HS-5 (cell line): ENCODE data around the gene S100A16.
"Not testable (repeated sequence)": the region's sequence is repeated elsewhere in the genome, so short reads cannot be mapped to it uniquely, and the experiment has no call there.

Experiments used
- DNase-seq: peaks from one replicate; pipeline ENCODE4 v3.0.0-alpha.2; 2012; ENCODE audit warnings: low read depth

The S100A16 gene

DNA sequence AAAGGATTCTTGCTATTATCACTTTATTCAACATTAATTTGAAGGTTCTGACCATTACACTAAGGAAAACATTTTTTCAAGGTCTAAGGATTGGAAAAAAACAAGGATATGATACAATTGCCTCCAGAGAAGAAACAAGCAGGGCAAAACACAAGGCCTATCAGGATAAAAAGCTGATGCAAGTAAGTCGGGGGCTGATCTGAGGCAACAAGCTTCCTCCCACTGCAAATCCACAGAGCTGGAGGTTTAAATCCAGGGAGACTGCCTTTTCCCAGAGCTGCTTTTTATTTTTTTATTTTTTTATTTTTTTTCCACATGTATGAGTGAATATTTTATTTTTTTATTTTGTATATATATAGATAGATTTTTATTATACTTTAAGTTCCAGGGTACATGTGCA lies 27.9 kb downstream of the S100A16 start:
- DNase-seq: no peak

DNA sequence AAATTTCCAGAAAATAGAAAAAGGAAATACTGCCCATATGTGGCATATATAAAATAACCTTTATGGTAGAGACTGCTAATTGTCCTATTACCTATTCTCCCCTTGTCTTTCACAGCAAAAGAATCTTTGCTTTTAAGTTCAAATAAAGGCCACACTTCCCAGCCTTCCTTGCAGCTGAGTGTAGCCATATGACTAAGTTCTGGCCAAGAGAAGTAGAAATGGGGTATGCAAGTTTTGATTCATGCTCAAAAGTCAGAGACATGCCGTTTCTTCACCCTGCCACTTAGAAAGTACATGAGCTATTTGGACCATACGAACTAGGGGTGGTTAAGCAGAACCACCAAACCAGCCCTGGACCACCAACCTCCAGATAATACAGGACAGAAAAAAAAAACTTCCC lies 29.0 kb downstream of the S100A16 start:
- no peak for DNase-seq

DNA sequence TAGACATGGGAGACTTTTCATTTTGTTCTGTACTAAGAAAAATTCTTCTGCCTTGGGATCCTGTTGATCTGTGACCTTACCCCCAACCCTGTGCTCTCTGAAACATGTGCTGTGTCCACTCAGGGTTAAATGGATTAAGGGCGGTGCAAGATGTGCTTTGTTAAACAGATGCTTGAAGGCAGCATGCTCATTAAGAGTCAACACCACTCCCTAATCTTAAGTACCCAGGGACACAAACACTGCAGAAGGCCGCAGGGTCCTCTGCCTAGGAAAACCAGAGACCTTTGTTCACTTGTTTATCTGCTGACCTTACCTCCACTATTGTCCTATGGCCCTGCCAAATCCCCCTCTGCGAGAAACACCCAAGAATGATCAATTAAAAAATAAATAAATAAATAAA lies 29.4 kb downstream of the S100A16 start:
- DNase-seq: not testable (repeated sequence)

DNA sequence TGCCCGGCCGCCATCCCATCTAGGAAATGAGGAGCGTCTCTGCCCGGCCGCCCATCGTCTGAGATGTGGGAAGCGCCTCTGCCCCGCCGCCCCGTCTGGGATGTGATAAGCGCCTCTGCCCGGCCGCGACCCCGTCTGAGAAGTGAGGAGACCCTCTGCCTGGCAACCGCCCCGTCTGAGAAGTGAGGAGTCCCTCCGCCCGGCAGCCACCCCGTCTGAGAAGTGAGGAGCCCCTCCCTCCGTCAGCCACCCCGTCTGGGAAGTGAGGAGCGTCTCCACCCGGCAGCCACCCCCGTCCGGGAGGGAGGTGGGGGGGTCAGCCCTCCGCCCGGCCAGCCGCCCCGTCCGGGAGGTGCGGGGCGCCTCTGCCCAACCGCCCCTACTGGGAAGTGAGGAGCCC lies 30.1 kb downstream of the S100A16 start:
- DNase-seq: not testable (repeated sequence)

DNA sequence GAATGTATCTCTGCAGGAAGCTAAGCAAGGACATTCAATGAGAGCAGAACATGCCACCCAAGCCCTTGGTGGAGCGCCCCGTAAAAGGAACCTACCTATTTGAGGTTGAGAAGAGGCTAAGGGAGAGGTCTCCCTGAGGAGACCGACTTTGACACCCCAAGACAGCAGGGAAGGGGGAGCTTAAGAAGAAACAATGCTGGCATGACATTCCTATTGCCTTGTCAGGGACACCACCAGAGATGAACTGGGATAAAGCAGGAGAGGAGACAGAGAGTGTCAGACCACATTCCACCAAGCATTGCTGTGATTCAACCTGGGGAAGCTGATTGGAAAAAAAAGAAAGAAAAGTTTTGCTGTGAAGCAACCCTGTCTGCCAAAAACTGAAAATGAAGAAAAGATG lies 34.0 kb downstream of the S100A16 start:
- no peak for DNase-seq

DNA sequence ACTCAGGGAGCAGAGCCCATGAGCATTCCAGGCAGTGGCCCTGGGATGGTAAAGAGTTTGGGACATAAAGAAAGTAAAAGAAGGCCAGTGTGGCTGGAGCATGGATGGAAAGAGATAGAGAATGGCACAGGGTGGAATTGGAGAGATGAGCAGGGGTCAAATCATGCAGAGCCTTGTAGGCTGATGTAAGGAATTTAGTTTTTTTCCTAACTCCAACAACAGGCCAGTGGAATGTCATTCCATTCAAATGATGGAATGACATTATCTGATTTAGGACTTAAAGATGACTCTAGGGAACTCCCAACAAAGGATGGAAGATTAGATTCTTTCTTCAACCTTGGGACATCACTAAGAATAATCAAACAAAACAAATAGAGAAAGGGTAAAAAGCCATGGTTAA lies 34.4 kb downstream of the S100A16 start:
- peak; percentile 35 for DNase-seq

DNA sequence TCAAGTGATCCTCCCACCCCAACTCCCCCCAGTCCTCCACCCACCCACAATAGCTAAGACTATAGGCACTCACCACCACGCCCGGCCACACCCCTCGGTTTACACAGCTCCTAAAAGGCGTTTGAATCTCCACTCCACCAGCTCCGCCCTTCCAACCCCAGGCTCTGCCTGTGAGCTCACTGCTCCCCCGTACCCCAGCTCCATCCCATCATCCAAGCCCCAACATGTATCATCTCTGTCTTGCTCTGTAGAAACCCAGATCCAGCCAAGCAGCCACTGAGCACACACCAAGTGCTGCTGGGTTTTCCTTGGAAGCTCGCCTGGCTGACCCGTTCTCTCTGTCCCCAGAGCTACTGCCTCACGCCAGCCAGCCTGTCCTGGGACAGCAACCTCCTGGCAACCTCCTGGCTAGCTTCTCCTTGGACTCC lies 35.3 kb downstream of the S100A16 start:
- DNase-seq: no peak

DNA sequence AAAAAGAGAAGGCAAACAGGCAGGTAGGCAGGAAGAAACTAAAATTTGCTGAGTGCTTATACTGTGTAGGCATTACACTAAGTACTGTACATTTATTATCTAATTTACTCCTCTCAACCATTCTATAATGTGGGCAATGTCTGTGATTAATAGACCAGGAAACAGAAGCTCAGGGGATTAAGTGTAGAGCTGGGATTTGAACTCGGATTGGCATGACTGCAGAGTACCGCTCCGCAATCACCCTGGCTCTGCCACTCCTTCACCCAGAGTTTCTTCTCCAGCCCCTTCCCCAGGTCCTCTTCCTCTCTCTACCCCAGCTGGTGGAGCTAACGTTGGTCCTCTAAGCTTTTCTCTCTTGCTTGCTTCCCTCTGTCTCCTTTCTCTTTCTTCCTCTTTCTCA lies 35.8 kb downstream of the S100A16 start:
- DNase-seq: no peak

DNA sequence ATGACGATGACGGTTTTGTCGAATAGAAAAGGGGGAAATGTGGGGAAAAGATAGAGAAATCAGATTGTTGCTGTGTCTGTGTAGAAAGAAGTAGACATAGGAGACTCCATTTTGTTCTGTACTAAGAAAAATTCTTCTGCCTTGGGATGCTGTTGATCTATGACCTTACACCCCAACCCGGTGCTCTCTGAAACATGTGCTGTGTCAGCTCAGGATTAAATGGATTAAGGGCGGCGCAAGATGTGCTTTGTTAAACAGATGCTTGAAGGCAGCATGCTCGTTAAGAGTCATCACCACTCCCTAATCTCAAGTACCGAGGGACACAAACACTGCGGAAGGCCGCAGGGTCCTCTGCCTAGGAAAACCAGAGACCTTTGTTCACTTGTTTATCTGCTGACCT lies 37.4 kb downstream of the S100A16 start:
- DNase-seq: not testable (repeated sequence)

DNA sequence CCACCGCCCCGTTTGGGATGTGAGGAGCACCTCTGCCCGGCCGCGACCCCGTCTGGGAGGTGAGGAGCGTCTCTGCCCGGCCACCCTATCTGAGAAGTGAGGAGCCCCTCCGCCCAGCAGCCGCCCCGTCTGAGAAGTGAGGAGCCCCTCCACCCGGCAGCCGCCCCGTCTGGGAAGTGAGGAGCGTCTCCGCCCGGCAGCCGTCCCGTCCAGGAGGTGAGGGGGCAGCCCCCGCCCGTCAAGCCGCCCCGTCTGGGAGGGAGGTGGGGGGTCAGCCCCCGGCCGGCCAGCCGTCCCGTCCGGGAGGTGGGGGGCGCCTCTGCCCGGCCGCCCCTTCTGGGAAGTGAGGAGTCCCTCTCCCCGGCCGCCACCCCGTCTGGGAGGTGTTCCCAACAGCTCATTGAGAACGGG lies 37.9 kb downstream of the S100A16 start:
- DNase-seq: not testable (repeated sequence)

DNA sequence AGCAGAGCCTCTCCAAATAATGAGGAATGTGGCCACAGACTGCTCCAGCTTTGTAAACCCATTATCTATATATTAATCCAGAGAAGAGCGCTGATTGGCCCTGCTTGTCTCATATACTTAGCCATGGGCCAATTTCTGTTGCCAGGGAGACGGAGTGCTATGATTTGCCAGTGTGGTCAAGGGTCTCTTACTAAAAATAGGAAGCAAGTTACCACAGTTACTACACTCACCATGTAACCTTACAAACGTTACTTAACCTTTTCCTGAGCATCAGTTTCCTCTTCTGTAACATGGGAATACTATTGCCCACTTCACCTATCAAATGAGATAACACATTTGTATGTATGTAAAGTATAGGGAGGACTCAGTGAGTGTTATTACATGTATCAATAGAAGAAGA lies 39.6 kb downstream of the S100A16 start:
- no peak for DNase-seq

DNA sequence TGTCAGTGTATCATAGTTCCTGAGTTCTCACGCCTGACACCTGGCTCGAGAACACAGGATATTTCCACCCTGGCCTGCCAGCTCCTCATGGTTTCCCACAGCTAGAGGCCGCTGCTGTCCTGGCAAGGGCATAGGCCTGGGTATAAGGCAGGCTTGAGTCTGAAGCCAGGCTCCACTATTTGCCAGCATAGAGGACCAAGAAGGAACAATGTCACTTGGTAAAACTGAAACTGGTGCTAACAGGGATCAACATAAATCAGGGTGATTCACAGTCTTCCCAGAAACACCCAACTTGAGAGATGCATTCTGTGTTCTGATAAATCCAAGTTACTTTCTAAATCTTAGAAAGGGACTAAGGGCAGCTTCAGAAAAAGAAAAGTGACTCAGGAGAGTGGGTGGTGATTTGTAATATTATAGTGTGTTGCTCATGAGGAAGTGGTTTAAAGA lies 40.3 kb downstream of the S100A16 start:
- DNase-seq: peak; percentile 88

DNA sequence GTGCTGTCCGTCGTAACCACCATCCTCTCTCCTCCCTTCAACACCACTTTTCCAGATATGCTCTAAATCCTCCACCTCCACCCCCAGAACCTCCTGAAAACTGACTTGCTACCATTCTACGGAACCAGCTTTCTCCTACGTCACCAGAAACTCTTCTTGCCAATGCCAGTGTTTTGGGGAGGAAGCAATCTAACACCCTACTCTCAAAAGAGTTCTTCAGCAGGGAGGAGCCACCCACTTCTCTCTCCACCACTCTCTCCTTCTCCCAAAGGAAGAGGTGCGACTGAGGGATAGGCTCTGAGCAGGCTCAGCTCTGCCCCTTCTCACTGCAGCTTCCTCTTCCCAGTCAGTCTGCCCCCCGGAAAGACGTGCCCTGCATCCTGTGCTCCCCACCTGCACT lies 41.2 kb downstream of the S100A16 start:
- no peak for DNase-seq

DNA sequence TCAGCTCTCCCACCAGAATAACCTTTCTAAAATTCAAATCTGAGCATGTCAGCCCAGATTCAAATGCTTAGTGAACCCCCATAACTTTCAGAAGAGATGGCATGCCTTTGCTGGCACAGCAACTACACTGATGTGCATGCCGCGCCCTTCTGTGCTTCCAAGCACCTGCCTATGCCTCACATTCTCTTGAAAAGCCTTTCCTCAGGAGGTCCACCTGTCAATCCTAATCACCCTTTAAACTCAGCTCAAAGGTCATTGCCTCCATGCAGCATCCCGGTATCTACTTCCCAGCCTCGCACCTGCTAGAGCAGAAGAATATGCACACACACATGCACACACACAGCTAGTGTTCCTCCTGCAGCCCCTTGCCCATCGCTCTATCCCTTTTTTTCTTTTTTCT lies 42.1 kb downstream of the S100A16 start:
- DNase-seq: no peak

DNA sequence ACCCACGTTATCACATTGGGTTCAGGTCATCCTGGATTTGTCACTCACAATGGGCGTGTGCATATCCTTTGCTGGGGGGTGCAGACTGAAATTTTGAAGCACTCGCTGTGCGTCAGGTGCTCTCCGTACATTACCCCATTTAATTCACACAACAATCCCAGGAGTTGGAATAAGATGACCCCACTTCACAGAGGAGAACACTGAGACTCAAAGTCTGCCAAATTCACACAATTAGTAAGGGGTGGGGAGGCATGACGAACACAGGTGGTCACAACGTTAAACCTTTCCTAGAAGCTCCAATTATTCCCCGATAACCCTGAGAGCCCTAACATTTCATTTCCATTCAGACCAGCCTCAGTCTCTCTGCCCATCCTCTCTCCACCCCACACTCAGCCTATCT lies 43.5 kb downstream of the S100A16 start:
- no peak for DNase-seq

DNA sequence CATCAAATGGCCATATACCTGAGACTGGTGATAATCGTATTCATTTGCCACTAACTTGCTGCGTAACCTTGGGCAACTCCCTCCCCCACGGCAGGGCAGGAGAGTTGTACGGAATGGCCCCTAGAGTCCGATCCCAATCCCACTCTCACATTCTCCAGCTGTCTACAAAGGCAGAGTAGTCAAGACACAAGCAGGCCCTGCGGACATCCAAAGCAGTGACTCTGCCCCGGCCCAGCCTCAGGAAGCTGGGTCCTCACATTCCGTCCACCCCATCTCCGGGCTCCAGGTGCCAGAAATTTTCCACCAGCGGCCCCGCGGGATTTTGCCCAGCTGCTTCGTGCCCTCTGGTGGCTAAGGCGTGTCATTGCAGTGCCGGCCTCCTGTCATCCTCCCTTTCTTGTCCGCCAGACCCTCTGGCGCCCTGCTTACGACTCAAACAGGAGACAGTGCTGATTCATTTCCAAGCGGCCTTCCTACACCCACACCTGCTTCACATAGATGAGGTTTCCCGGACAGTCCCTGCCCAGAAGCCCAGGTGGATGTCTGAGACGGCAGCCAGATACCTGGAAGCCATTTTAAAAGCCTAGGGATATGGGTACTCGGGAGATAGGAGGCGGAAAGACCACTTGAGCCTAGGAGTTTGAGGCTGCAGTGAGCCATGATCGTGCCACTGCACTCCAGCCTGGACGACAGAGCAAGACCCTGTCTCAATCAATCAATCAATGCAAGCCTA lies 44.4 kb downstream of the S100A16 start:
- peak; percentile 77 for DNase-seq

DNA sequence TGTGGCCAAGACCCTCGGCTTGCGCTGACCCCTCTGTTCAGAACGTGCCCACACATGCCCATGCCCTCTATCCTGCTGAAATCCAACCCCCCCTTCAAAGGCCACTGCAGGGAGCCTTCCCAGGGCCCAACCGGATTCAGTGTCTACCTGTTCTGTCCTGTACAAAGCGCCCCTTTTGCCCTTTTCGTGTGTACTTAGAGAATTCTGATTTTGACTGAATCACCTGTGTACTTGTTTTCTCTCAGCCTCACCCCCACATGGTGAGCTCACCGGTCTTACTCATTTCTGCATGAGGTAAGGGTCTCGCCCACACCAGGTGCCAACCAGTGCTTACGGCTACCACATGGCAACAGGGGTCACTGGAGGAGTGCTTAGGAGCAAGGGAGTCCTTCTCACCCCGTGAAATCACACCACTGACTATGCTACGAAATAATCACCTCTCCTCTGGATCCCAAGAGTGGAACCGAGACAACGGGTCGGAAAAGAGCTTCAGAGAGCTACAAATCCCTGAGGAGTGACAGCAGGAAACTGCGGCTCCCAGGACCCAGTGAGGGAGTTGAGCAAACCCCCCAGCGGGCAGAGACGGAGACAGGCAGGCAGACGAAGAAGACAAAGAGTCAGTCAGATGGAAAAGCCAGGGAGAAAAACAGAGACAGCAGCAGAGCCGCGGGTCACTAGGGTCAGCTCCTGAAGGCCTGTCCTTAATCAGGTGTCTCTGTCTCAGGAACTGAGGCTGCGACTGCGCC lies 45.1 kb downstream of the S100A16 start:
- no peak for DNase-seq

DNA sequence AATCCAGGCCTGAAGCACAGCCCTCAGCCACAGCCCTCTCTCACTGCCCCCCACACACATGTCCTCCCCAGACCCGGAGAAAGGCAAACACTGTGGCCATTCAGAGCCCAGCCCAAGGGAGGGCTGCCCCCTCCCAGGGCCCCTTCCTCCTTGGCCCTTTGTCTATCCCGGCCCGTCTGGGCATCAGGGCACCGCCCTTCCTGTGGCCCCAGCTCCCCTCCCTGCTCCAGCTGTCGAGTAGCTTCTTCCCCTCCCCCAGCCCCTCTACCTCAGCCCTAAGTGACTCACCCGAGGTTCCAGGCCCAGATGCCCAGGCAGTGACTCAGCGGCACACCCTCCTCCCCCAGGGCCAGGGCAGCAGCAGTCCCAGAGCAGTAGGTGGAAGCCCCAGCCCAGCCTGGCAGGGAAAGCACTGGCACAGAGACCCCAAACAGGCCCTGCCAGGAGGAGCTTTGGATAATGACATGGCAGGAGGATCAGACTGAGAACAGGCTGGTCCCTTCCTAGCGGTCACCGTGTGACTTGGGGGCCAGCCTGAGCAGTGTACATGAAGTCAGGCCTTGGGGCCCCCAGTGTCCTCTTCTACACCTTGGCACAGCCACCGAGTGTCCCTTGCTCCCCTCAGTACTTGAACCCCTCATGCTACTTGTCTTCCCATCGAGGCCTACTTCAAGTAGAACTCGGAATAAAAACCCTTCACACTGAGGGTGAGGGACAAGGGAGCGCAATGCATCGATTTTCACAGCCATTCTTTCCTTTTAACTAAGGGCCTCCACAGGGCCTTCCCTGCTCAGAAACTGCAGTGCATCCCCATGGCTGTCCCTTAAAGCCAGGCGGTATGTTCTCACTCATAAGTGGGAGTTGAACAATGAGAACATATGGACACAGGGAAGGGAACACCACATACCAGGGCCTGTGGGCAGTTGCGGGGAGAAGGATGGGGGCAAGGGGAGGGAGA lies 46.2 kb downstream of the S100A16 start:
- peak; percentile 96 for DNase-seq

DNA sequence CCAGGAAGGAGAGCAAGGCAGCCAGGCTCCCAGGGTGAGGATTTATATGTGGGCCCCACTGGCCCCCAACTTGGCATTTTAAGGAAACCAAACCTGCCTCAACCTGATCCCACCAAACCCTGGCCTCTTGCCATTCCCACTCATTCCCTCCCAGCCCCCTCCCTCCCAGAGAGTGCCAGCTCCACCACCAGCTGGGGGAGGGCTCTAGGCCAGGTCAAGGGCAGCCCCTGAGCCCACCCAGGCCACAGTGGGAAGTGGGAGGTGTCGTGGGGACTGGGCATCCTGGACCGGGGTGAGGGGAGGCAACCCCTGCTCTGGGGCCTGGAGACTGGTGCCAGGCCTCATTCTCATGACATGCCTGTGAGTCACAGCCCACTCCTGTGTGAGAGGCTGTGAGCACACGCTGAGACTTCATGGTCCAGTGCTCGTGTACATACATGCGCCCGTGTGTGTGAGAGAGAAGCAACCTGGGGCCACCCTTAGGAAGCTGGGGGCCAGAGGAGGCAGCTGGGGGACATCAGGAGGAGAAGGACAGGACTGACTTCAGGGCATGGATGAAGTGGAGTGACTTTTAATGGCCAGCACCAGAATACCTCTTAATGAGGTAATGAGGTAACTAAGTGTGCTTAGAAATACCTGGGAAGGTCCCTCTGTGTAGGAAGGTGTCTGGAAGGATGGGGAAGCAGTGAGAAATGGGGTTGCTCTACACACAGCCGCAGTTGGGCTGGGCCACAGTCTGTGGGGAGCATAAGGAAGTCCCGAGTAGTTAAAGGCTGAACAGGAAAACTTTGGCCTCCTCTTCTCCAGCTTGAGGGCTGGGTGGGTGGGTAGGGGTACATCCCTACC lies 47.2 kb downstream of the S100A16 start, which contains the start of gene S100A2:
TSS of gene S100A2 (minus strand) at position 316 of the 846 bp plus-strand sequence. CDS start 1,967 bp downstream, outside the sequence.
- DNase-seq: peak; percentile 89

DNA sequence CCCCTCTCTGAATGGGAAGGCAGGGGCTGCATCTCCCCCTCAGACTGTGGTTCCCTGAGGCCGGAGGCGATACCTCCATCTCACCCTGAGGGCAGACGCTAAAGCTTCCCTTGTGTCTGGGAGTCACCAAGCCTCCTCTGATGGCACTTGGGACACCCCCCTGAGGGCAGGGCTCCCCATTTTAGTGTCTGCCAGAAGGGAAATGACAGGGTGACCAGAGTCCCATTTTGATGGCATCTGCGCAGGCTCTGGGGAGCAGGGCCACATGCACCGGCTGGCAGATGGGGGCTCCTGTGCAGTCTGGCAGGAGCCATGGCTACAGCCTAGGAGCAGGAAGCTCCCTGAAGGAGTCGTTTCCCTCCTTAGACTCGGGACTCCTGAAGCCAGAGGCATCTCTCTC lies 48.9 kb downstream of the S100A16 start:
- DNase-seq: no peak

DNA sequence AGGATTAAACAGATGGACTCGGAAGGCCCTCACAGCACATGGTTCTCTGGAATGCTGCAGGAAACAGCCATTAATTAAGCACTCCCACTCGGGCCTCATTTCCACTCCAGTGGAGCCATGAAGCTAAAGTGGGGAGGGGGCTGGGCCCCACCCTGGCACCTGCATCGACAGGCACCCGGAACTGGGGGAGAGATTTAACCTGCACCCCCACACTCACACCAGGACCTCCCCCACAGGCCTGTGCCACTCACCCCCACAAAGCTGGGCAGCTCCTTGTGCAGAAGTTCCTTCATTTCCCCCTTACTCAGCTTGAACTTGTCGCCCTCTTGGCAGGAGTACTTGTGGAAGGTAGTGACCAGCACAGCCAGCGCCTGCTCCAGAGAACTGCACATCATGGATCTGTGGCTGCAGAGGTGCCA lies 49.4 kb downstream of the S100A16 start:
- no peak for DNase-seq
